HG03354 (cell line): ENCODE results near the gene SLC25A10.
"Not testable (repeated sequence)": the region's sequence is repeated elsewhere in the genome, so short reads cannot be mapped to it uniquely, and the experiment has no call there.

Source experiments
- ATAC-seq: cut with Tn5 transposase; IDR thresholded peaks from one replicate; pipeline ENCODE4 v1.9.1; 2021; ENCODE audit warnings: mild to moderate bottlenecking; ENCODE audit not compliant: unreplicated experiment, poor library complexity, severe bottlenecking

SLC25A10 gene

DNA sequence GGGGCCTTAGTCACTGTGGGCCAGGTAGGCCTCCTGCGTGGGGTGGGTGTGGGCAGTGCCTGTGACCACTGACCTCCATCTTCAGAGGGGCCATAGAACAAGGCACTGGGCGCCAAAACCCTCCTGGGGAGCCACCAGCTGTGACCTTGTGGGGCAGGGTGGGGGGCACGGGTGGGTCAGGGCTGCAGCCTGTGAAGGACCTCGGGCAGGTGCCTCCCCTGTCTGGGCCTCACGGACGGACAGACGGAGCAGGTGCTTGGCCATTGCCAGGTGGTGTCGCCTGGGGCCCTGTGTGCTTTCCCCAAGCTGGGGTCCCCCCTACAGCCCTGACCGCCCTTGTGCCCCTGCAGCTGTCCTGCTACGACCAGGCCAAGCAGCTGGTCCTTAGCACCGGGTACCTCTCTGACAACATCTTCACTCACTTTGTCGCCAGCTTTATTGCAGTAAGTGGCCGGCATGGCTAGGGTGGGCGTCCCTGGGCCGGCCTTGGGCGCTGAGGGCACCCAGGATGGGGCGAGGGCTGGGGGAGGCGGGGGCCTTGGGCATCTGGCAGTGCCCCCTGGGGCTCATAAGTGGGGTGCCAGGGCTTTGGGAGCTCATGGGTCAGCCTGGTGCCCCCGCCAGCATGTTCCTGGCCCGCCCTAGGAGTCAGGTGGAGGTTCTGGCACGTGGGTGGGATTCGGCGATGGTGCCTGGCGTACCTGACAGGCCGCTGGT lies 5.1 kb downstream of the SLC25A10 start:
- ATAC-seq: no peak

DNA sequence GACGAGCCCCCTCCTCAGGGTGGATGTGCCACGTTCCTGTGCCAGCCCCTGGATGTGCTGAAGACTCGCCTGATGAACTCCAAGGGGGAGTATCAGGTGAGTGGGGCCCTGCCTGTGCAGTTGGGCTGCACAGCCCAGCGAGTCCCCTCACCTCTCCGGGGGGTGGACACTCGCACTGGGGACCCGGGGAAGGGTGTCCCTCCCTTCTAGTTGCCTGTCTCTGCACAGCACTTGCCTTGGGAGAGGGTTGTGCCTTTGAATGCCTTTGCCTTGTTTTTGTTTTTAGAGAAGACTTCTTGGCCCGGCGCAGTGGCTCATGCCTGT lies 5.6 kb downstream of the SLC25A10 start:
- ATAC-seq: no peak

DNA sequence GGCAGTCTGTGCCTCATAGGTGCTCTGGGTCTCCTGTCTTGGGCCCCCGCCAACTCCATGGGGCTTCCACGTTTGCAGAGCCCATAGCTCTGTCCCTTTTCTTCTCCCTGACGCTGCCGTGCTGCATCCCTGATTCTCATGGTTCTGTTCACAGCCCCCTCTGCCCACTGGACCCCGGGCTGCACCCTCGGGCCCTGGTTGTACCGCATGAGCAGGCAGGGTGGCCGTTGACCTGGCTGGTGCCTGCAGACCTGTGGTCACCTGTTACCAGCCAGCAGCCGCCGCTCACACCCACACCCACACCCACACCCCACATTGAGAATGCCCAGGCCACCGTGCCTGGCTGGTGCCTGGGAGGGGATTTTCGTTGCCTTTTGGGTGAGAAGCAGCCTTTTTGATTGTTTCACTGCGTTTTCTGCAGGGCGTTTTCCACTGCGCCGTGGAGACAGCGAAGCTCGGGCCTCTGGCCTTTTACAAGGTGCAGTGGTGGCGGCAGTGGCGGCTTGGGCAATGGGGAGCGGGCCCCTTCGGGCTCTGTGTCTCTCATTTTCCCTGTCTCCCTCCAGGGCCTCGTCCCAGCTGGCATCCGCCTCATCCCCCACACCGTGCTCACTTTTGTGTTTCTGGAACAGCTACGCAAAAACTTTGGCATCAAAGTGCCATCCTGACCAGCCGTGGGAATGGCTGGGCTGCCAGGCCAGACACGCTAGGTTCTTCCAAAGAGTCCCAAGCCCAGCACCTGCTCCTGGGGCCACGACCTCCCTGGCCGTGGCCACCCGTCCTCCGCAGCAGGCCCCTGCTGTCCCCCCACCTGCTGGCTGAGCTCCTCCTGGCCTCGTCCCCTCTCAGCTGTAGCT lies 7.6 kb downstream of the SLC25A10 start:
- no peak for ATAC-seq

DNA sequence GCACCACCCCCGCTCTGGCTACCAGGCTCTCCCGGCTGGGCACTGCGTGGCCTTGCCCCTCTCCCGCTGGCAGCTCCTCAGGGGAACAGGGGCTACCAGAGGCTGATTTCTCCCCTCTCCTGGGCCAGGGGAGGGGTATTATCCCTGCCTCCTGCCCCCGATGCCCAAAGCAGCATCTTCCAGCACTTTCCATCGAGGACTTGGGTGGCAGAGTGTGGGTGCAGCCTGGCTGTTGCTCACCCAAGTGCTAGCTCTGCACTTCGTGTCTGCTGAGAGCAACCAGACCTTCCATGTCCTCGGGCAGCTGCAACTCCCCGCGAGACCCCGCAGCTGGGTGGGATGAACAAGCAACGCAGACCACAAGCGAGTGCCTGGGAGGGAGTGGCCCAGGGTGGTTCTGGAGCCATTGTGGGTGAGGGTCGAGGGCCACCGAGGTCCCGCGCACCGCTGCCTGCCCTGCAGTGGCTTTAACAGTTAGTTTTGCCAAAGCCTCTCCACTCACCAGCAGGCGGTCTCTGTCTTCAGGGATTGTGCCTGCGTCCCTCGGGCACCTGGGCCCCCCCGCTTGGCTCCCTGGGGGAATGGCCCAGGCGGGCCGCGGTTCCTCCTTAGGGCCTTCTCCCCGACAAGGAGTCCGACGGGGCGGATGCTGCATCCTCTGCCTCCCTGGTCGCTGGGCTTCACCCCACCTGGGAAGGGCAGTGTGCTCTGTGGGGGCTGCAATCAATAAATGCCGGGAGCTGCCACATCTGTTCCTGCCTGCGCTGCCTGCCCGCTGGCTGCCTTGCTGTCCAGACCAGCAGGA lies 8.4 kb downstream of the SLC25A10 start:
- ATAC-seq: no peak

DNA sequence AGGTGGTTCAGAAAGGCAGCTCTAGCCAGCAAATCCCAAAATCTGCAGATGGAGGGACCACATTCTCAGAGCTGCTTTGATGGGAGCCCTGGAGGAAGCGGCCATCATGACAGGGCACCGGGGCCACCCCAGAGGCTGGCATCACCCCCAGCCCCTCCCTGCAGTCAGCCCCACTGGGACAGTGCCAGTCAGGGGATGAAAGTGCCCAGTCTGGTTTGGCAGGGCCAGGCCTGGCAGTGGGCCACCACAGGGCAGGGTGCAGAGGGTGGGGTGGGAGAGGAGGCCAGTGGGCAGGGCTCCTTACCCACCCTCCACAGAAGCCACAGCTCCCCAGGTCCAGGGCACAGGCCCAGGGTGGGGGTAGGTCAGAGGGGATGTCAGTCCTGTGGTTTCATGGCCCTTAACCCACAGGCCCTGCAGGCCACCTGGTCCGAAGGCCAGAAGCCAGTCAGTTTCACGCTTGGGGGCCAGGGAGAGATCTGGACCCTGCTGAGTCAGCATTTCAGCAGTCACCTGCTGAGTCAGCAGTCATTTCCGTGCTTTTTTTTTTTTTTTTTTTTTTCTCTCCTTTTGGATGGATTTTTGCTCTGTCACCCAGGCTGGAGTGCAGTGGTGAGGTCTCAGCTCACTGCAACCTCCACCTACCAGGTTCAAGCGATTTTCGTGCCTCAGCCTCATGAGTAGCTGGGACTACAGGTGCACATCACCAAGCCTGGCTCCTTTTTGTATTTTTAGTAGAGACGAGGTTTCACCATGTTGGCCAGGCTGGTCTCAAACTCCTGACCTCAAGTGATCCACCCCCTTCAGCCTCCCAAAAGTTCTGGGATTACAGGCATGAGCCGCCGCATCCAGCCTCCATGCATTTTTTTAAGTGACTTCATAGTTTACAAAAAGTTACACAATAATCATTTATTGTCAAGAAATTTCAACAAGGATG lies 10.4 kb downstream of the SLC25A10 start:
- ATAC-seq: no peak

DNA sequence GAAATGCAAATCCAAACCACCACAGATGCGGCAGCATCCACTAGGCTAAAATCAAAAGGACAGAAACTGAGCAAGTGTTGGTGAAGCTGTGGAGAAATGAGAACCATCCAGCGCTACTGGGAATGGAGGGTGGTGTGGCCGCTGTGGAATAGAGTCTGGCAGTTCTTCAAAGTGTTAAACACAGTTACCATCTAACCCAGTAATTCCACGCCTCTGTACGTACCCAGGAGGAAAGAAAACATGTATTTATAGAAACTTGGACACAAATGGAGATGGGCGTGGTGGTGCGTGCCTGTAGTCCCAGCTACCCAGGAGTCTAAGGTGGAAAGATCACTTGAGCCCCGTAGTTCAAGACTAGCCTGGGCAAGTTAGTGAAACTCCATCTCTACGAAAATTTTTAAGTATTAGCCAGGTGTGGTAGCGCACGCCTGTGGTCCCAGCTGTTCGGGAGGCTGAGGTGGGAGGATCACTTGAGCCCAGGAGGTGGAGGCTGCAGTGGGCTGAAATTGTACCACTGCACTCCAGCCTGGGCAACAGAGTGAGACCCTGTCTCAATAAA lies 11.6 kb downstream of the SLC25A10 start:
- ATAC-seq: no peak

DNA sequence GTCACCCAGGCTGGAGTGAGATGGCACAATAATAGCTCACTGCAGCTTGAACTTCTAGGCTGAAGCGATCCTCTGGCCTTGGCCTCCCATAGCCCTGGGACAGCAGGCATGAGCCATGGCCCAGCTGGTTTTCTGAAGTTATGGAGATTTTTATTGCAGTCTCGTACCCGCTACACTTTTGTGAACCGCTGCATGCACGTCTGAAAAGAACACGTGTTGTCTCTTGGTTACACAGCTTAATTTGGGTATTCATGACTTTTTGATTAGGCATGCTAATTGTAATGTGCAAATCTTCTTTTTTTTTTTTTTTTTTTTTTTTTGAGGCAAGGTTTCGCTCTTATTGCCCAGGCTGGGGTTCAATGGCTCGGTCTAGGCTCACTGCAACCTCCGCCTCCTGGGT lies 13.4 kb downstream of the SLC25A10 start:
- no peak for ATAC-seq

DNA sequence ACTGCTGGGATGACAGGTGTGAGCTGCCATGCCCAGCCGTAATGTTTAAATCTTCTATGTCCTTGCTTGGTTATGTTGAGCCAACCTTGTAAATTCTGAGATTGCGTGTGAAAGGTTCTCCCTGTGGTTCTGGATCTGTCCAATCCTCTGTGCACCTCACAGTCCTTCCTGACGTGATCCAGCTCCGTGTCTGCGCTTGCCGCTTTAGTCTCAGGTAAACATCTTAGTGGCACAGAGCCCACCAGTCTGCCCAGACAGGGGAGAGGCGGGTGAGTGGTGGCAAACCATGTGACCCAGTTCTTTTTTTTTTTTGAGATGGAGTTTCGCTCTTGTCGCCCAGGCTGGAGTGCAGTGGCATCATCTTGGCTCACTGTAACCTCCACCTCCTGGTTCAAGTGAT lies 13.9 kb downstream of the SLC25A10 start:
- no peak for ATAC-seq

DNA sequence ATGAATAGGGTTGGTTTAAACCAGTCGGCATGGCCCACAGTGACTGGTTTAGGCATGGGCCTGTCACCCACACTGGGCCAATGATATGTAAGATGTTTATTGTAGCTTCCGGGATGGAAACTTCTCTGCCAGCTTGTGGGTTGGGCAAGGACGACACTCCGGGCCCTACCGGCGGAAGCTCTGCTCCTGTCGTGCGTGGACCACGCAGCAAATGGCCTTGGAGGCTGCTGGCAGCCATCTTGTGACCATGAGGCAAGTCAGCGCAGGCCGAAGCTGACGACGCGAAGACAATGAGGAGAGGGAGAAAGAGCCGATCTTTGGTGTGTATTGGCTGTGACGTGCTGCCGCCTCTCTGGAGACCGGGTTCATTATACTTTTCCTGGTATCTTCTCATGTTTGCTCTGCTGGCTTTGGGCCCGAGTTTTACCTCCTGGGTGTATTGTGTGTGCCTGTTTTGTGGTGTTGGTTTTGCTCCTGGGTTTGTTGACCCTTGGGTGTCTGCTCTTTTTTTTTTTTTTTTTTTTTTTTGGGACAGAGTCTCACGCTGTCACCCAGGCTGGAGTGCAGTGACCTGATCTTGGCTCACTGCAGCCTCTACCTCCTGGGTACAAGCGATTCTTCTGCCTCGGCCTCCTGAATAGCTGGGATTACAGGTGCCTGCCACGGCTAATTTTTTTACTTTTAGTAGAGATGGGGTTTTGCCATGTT lies 15.4 kb downstream of the SLC25A10 start:
- no peak for ATAC-seq

DNA sequence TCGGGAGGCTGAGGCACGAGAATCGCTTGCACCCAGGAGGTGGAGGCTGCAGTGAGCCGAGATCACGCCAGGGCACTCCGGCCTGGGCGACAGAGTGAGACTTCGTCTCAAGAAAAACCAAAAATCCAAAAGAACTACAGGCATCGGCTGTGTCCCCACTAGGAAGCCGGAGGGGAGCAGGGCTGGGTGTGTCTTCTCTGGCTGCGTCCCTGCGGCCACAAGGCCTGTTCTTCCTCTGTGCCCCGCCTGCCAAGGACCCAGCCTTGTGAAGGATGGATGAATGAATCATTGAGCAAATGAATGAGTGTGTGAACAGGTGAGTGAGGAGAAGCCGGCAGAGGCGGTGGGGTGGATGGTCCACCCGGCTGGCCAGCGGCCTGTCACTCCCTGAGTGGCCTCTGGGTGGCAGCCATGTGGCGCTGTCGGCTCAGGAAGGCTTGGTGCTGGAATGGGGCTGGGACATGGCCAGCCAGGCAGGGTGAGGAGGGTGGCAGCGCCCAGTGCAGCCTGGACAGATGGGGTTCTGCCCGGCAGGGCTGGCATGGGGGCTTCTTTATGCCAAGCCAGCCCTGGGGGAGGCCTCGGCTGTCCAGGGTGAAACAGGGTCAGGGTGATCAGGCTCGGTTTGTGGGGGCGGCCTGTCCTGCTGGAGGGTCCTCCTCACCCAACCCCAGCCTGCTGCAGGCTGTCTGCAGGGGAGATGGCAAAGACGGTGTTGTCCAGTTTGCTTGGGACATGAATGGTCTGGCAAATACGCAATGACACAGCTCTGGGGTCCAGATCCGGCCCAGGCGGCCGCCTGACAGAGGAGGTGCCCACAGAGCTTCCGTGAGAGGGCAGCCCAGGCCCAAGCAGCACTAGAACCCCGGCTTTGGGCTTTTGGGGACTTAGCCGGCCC lies 21.7 kb downstream of the SLC25A10 start:
- no peak for ATAC-seq

DNA sequence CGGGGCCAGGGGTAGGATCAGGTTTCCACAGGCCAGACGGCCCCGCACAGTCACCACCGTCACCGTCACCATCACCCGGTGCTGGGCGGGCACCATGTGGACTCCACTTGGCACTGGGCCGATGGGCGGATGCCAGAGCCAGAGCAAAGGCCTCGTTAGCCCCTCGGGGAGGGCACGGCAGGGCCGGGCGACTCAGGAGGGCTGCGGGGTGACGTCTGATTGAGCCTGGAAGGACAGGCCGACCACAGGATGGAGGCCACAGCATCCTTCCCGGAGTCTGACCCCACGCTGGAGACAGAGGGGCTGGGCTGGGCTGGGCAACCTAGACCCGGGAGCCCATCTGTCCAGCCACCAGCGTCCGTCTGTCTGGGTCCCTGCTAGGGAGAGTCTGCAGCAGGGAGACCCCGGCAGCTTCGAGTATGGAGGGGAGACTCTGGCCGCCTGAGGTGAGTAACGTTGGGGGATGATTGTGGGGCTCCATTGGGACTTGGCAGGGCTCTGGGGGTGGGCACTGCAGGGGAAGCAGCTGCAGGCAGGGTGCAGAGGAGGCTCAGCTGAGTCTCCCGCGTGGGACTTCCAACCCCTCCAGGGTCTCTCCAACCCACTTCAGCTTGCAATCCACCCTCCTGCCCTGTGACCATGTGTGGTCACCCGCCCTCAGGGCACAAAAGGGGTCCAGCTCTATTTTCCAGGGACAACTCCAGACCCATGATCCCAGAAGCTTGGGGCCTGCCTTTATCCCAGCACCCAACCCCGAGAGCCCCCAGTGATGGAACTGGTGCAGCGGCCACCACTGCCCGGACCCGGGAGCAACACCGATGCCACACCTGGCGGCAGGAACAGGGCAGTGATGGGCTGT lies 22.6 kb downstream of the SLC25A10 start:
- ATAC-seq: no peak

DNA sequence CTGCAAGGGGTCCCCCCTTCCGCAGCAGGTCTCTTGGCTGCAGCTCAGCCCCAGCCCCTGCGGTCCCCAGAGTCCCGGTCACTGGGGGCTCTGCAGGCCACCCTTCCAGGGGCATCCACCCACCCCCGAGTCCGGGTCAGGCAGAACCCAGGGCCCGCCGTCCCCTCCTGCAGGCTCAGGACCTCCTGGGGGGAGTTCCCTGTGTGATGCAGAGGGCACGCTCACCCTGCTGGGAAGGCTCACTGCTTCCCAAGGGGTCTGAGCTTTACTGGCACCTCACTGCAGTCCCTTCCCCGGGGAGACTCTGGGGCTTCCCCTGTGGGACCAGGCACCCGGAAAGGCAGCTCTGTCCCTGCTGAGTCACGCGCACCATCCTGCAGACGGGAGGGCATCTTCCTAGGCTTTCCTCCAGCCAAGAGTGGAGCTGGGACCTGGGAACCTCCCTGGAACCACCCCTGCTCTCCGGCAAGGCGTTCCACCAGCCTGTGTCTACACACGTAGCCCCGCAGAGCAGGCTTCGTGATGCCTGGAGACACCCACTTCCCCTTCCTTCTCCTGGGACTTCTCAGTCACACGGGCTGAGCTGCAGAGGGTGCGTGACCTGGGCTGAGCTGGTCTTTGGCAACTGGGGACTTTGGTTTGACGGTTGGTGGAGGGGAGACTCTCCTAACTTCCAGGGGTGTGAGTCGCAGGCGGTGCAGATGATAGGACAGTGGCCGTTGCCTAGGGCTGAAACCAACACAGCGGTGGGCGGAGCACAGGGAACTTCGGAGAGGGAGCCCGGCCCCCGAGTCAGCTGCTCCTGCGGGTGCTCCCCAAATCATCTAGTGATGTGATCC lies 23.4 kb downstream of the SLC25A10 start:
- ATAC-seq: no peak

DNA sequence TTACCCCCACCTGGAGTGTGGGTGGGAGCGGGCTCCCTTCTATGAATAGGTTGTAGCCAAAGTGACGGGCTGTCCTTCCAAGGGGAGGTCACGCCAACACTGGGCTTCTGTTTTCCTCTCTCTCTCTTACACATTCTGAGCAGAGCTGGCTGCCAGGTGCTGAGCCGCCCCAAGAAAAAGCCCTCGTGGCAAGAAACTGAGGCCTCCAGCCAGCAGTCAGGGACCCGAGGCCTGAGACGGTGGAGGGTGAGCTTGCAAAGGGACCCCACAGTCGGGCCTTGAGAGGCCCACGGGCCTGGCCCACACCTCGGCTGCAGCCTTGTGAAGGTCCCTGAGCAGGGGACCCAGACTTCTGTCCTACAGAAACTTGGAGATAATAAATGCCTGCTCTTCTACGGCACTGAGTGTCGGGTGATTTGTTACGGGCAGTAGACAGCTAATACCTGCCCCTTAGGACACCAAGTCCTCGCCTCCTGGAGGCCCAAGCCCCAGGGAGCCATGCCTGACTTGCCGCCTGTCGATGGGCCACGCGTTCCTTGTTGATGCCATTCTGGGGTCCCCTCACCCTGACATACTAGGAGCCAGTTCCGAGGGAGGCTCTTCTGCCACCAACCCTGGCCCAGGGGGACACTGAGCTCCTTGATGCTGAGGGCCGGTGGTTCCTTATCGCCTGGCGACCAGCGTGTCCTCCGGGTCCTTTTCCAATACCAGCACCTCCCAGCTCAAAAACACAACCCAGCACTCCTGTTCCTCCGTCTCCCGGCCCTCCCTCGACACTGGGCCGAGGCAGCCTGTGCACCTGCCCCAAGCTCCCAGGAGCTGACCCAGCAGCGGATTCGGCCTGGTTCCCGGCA lies 26.1 kb downstream of the SLC25A10 start:
- no peak for ATAC-seq

DNA sequence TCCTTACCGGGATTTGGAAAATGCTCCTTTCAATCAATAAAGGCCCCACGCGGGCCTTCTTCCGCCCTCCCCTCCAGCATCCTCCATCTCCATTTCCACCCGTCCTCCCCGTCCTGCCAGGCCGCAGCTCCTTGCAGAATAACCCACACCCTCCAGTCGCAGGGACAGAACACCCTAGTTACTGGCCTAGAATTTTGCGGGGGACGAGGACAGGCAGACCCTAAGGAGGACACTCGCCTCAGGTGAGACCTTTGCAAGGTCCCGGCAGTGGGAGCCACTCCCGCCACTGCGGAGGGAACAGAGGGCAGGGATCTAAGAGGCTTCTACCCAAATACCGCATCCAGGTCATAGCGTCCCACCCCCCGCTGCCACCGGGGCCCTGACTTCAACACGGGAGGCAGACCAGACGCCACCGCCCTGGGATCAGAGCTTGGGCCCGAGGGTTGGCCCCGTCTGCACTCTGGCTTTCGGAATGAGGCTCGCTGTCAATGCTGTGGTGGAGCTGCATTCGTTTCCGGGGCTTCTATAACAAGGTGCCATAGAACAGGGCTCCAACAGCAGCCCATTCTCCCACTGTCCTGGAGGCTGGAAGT lies 26.8 kb downstream of the SLC25A10 start:
- no peak for ATAC-seq

DNA sequence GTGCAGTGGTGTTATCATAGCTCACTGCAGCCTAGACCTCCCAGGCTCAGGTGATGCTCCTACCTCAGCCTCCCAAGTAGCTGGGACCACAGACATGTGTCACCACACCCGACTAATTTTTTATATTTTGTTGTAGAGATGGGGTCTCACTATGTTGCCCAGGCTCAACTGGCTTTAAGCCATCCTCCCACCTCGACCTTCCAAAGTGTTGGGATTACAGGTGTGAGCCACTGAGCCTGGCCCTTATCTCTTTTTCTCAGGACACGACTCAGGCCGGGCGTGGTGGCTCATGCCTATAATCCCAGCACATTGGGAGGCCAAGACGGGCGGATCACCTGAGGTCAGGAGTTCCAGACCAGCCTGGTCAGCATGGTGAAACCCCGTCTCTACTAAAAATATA lies 27.5 kb downstream of the SLC25A10 start:
- ATAC-seq: not testable (repeated sequence)
